NCI-H2196 treated with DMSO at 0.1 percent for 48 hours (cell line): Measurements from ENCODE around the gene STIM1.

Experiments
- DNase-seq: peaks from one replicate; lab custom pipeline; 2025; ENCODE audit not compliant: unreplicated experiment; lab: John Stamatoyannopoulos, UW

Gene STIM1

GRCh38 chr11:3853899-3854659 lies 1.4 kb upstream of the STIM1 start:
- DNase-seq, result no peak

- no peak for DNase-seq
These were observed 846 bp upstream of the STIM1 start for GRCh38 chr11:3854660-3854976.

GRCh38 chr11:3855808-3856491 lies 486 bp downstream of the STIM1 start:
- DNase-seq, result no peak

DNA sequence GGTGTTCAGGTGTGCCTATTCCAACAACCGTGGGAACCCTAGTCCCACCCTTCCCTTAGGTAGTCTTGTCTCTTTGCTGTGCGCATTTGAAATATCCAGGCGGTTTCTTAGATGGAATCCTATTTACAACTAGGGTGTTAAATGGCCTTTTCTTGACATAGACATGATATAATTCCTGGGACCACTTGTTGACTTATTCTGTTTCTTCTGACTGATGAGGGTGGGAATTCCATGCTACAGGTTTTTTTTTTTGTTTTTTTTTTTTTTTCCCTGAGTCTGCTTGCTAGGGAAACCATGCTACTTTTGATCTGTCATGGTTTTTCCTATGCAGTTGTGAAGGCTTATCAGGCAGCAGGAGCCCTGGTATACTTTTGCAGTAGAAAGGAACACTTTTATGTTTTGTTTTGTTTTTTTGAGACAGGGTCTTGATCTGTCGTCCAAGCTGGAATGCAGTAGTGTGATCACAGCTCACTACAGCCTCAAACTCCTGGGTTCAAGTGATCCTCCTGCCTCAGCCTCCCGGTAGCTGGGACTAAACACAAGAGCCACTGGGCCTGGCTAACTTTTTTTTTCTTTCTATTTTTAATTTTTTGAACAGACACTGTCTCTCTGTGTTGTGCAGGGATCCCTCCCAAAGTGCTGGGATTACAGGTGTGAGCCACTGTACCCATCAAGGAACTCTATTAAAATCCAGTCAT lies 1.5 kb downstream of the STIM1 start:
- no peak for DNase-seq

DNA sequence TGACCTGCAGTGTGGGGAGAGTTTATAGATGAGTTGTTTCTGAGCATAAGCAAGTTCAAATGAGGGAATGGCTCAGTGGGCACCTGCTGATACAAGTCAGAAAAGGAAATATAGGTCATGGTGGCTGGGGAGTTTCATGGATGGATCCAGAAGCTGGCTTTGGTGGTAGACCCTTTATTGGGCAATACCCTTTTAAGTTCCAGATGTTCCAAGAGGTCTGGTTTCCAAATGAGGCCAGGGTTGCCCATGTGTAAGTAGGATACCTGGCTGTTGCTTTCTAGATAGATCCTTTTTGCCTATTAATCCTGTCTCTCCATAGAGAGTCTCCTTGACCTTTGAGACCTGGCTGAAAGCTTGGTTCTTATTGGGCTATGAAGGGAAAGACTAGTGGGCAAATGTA lies 2.2 kb downstream of the STIM1 start:
- DNase-seq, result no peak

GRCh38 chr11:3859373-3859881 lies 4.0 kb downstream of the STIM1 start:
- DNase-seq, result no peak

DNA sequence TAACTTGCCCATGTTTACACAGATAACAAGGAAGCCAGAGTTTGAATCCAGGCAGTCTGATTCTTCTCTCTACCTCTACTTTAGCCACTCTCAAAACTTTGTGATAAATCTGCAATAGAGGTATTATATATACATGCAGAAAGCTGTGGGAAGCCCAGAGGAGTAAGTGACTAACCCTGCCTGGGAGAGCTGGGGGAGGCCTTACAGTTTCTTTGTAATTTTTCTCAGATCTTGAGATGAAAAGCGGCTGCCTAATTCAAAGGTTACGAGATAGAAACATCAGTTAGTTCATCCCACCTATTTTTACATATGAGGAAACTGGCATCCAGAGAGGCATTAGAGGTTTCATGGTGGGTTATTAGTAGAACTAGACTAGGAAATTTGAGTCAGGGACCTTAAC lies 4.9 kb downstream of the STIM1 start:
- DNase-seq, result no peak

- DNase-seq, result peak; percentile 53
These were observed 5.5 kb downstream of the STIM1 start for GRCh38 chr11:3860898-3861393.

DNA sequence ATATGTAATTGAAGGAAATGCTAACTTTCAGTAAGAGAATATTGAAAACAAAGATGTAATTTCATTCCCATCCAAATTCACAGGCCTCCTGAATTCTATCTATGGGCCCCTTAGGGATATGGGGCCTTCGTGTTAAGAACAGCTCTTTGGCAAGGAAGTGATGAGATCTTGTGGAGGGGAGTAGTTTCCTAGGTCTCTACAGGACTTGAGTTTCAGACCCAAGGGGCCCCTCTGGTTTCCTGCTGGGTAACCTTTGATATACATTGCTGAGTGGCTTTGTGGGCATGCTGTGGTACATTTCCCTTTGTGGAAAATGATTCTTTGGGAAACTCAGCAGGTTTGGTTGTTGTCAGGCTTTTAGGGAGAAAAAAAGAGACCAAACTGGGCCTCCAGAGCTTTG lies 6.2 kb downstream of the STIM1 start:
- no peak for DNase-seq

- no peak for DNase-seq
These were observed 10.1 kb downstream of the STIM1 start for GRCh38 chr11:3865388-3866193.

DNA sequence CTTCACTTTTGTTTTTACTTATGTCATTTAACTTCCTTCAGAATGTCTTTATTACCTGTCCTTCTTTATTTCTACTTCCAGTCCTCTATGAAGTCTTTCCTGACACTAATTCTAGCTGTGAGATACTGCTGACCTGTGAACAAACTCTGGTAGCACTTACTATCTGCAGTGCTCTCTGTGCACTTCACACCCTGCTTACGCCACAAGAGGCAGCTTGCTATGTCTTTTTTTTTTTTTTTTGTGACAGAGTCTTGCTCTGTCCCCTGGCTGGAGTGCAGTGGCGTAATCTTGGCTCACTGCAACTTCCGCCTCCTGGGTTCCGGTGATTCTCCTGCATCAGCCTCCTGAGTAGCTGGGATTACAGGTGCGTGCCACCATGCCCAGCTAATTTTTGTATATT lies 10.7 kb downstream of the STIM1 start:
- DNase-seq, result no peak

DNA sequence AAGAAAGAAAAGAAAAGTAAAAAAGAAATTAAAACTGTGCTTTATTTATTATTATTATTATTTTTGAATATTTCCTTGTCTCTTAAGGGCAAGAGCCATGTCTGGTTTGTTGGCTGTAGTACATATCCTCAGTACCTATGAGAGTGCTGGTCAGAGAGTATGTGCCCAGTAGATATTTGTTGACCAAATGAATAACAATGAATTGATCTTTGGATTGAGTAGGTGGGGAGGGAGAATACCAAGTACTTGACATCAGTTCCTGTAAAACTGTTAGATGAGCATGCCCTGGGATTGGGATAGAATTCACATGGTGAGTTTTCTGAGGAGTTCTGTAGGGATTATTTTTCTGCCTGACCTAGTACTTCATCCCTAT lies 11.4 kb downstream of the STIM1 start:
- no peak for DNase-seq

GRCh38 chr11:3867209-3868091 lies 12.0 kb downstream of the STIM1 start:
- no peak for DNase-seq

DNA sequence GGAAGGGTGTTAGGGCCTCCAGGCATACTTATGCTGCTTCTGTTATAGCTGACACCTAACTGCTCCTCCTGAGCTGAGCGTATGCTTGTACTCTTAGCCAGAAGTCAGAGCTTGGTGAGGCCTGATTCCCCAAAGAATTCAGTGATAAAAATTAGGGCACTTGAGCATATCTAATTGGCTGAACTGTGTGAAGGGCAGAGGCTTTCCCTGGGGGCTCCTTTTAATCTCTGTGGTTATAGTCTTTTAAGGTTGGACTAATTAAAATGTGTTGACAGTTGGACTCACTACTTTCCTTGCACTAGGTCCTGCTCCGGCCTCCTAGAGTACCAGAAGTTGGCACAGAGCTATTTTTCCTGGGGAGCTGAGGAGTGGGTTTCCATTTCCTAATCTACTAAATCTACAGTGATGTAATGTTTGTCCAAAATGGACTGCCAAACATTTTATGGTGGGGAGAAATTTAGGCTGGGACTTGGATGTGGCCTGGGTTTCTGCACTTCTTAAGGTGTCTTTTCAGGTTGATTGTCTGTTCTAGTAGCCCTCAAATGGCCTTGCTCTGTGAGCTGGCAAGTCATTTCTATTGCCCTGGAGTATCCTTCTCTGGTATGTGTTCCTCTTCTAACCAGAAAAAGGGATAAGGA lies 18.4 kb downstream of the STIM1 start:
- no peak for DNase-seq

- DNase-seq, result no peak
These were observed 21.1 kb downstream of the STIM1 start for GRCh38 chr11:3876613-3877012.

GRCh38 chr11:3877364-3878257 lies 22.1 kb downstream of the STIM1 start:
- DNase-seq, result no peak

- no peak for DNase-seq
These were observed 22.8 kb downstream of the STIM1 start for GRCh38 chr11:3878258-3878584.

GRCh38 chr11:3879216-3879966 lies 23.9 kb downstream of the STIM1 start:
- no peak for DNase-seq
